DMS79 treated with DMSO at 0.1 percent for 48 hours (cell line): ENCODE measurements around the gene LGI4.

ENCODE experiments used
- DNase-seq: peaks from one replicate; lab custom pipeline; 2025; lab: John Stamatoyannopoulos, UW

LGI4 gene

GRCh38 chr19:35123573-35123972 is 11.3 kb downstream of the LGI4 start:
- no peak for DNase-seq

- no peak for DNase-seq
Measured at GRCh38 chr19:35122687-35123551, 11.9 kb downstream of the LGI4 start.

GRCh38 chr19:35120898-35121297 is 14.0 kb downstream of the LGI4 start:
- no peak for DNase-seq

- no peak for DNase-seq
Measured at GRCh38 chr19:35120492-35120891, 14.4 kb downstream of the LGI4 start.

- DNase-seq, result no peak
Measured at GRCh38 chr19:35119578-35120155, 15.2 kb downstream of the LGI4 start.

GRCh38 chr19:35119091-35119490 is 15.8 kb downstream of the LGI4 start:
- no peak for DNase-seq

GRCh38 chr19:35118268-35119020 is 16.4 kb downstream of the LGI4 start:
- no peak for DNase-seq

GRCh38 chr19:35117799-35118198 is 17.1 kb downstream of the LGI4 start:
- DNase-seq, result no peak

- no peak for DNase-seq
Measured at GRCh38 chr19:35117116-35117515, 17.7 kb downstream of the LGI4 start.

GRCh38 chr19:35116072-35116801 is 18.6 kb downstream of the LGI4 start:
- DNase-seq, result no peak

GRCh38 chr19:35115177-35115951 is 19.5 kb downstream of the LGI4 start, which contains the start of gene FXYD3:
FXYD3 (plus strand) TSS chr19:35115823; CDS start chr19:35119377, 3,554 bp downstream.
- no peak for DNase-seq

- DNase-seq, result no peak
Measured at GRCh38 chr19:35114353-35115176, 20.3 kb downstream of the LGI4 start.

- DNase-seq, result no peak
Measured at GRCh38 chr19:35112995-35113688, 21.7 kb downstream of the LGI4 start.

GRCh38 chr19:35110974-35111373 is 23.9 kb downstream of the LGI4 start:
- DNase-seq, result no peak

GRCh38 chr19:35109395-35110112 is 25.3 kb downstream of the LGI4 start:
- DNase-seq, result no peak

- DNase-seq, result no peak
Measured at GRCh38 chr19:35108730-35109129, 26.1 kb downstream of the LGI4 start.

GRCh38 chr19:35107545-35107944 is 27.3 kb downstream of the LGI4 start:
- no peak for DNase-seq

GRCh38 chr19:35106898-35107541 is 27.8 kb downstream of the LGI4 start:
- no peak for DNase-seq

- DNase-seq, result no peak
Measured at GRCh38 chr19:35106291-35106583, 28.6 kb downstream of the LGI4 start.
